A673 (cell line): ENCODE results near the gene GLIPR1. TPM values are rescaled to one million over a fixed set of nuclear protein-coding genes. Genes with fewer than 3 reads are reported as not detected.
"Not testable (repeated sequence)": the region's sequence is repeated elsewhere in the genome, so short reads cannot be mapped to it uniquely, and the experiment has no call there.

Source experiments
- BruUV-seq: library from RNA; stranded (reverse); fragments of 400-500 nt; replicated peaks from 2 replicates; lab custom pipeline; 2021; lab: Mats Ljungman, UMichigan
- CTCF ChIA-PET: fragments of 300-600 bp; sonication (Branson Sonifier 250); formaldehyde crosslinking; loops from one replicate; lab custom pipeline; 2022; ENCODE audit warnings: antibody characterized with exemption; lab: Charles Lee
- POLR2A ChIA-PET: fragments of 300-600 bp; sonication (Branson Sonifier 250); formaldehyde crosslinking; loops from one replicate; lab custom pipeline; 2022; ENCODE audit warnings: antibody characterized with exemption; ENCODE audit not compliant: low non-redundant PET; lab: Charles Lee
- DNase-seq: peaks from one replicate; pipeline ENCODE4 v3.0.0-alpha.2; 2015; ENCODE audit warnings: low spot score
- H3K27ac ChIP-seq: fragments of 200-600 bp; sonication (generic); 2 replicates; pipeline ENCODE4 v1.5.1; 2016; ENCODE audit warnings: mixed run types, low read depth, mild to moderate bottlenecking, mixed read lengths, antibody characterized with exemption, low read length; ENCODE audit not compliant: poor library complexity, severe bottlenecking
- H3K27me3 ChIP-seq: fragments of 200-600 bp; sonication (generic); replicated peaks from 2 replicates; pipeline ENCODE4 v1.6.1; 2017; ENCODE audit warnings: mixed run types, low read depth, mild to moderate bottlenecking, mixed read lengths, antibody characterized with exemption, low read length; ENCODE audit not compliant: insufficient read depth, poor library complexity
- H3K36me3 ChIP-seq: fragments of 200-600 bp; sonication (generic); 2 replicates; pipeline ENCODE4 v1.6.1; 2016; ENCODE audit warnings: mixed run types, mild to moderate bottlenecking, mixed read lengths, antibody characterized with exemption, low read length; ENCODE audit not compliant: insufficient read depth, poor library complexity, severe bottlenecking
- H3K4me1 ChIP-seq: fragments of 200-600 bp; sonication (generic); 2 replicates; pipeline ENCODE4 v1.6.1; 2017; ENCODE audit warnings: mixed run types, mild to moderate bottlenecking, mixed read lengths, antibody characterized with exemption, low read length; ENCODE audit not compliant: insufficient read depth, poor library complexity, severe bottlenecking
- H3K4me3 ChIP-seq: fragments of 200-600 bp; sonication (generic); 2 replicates; pipeline ENCODE4 v1.5.1; 2016; ENCODE audit warnings: low read depth, mixed run types, mild to moderate bottlenecking, mixed read lengths, low read length; ENCODE audit not compliant: poor library complexity, severe bottlenecking
- H3K9me3 ChIP-seq: fragments of 200-600 bp; sonication (generic); 2 replicates; pipeline ENCODE4 v1.6.1; 2016; ENCODE audit warnings: mixed run types, low read depth, mild to moderate bottlenecking, mixed read lengths, antibody characterized with exemption, low read length; ENCODE audit not compliant: poor library complexity, severe bottlenecking
- CTCF ChIP-seq: fragments of 300-800, 200-600 bp; sonication (generic); conservative IDR thresholded peaks from 2 replicates; pipeline ENCODE4 v1.5.1; 2017; ENCODE audit warnings: low read depth, mild to moderate bottlenecking, antibody characterized with exemption, low read length, moderate library complexity, mixed read lengths
- EZH2 ChIP-seq: fragments of 200-600 bp; sonication (generic); IDR thresholded peaks from 2 replicates; pipeline ENCODE4 v1.6.1; 2017; ENCODE audit warnings: borderline replicate concordance, low read depth, mild to moderate bottlenecking, mixed read lengths, antibody characterized with exemption, low read length; ENCODE audit not compliant: poor library complexity, severe bottlenecking
- intact Hi-C: fragments of 100-400 bp; cut with micrococcal nuclease; formaldehyde crosslinking; loops from one replicate; pipeline ENCODE4 v1.10.0; 2022; ENCODE audit not compliant: unreplicated experiment
- total RNA-seq: library from RNA; stranded (reverse); gene quantifications from 2 replicates; pipeline ENCODE4 v1.2.3, GENCODE V29; 2021

Gene GLIPR1
- total RNA-seq, 1 experiment from 2014 or later, result 19.7 TPM

- H3K9me3 ChIP-seq, result no peaks in the 10 kb centered on the region
- no peaks in the 10 kb centered on the region for H3K4me1 ChIP-seq
- H3K36me3 ChIP-seq, result no peaks in the 10 kb centered on the region
- intact Hi-C loops, result no loop called here
- CTCF ChIA-PET, result no interaction called here
- POLR2A ChIA-PET, result no interaction called here
- no TSS peak for BruUV-seq
- H3K27ac ChIP-seq, result no peak overlapping the region
- no peak for TF ChIP-seq EZH2
- no peak for TF ChIP-seq CTCF
- H3K27me3 ChIP-seq, result no peaks in the 10 kb centered on the region
- DNase-seq, result no peak
- no peak overlapping the region for H3K4me3 ChIP-seq
These were observed 36.8 kb upstream of the GLIPR1 start for GRCh38 chr12:75443709-75444108.

- no peak for TF ChIP-seq CTCF
- TF ChIP-seq EZH2, result no peak
These were observed 36.0 kb upstream of the GLIPR1 start for GRCh38 chr12:75444429-75445136.

GRCh38 chr12:75445137-75445507 lies 35.4 kb upstream of the GLIPR1 start:
- CTCF ChIA-PET, H3K27ac ChIP-seq, DNase-seq, H3K36me3 ChIP-seq, H3K27me3 ChIP-seq, H3K9me3 ChIP-seq, H3K4me1 ChIP-seq, H3K4me3 ChIP-seq, POLR2A ChIA-PET, BruUV-seq, intact Hi-C loops: not testable (repeated sequence)

More at GRCh38 chr12:75444429-75445136, 36.0 kb upstream of the GLIPR1 start:
- ChIA-PET POLR2A (no interaction called here), CTCF (no interaction called here)
- intact Hi-C loops, result no loop called here
- no peak for DNase-seq
- no peaks in the 10 kb centered on the region for H3K9me3 ChIP-seq
- H3K4me3 ChIP-seq, result no peak overlapping the region
- H3K27me3 ChIP-seq, result no peaks in the 10 kb centered on the region
- no peaks in the 10 kb centered on the region for H3K36me3 ChIP-seq
- no TSS peak for BruUV-seq
- no peaks in the 10 kb centered on the region for H3K4me1 ChIP-seq
- H3K27ac ChIP-seq, result no peak overlapping the region

GRCh38 chr12:75446857-75447256 lies 33.7 kb upstream of the GLIPR1 start:
- TF ChIP-seq CTCF (no peak), EZH2 (no peak)
- H3K27ac ChIP-seq, result no peak overlapping the region
- no peaks in the 10 kb centered on the region for H3K27me3 ChIP-seq
- intact Hi-C loops, result no loop called here
- H3K9me3 ChIP-seq, result no peaks in the 10 kb centered on the region
- no peak for DNase-seq
- POLR2A ChIA-PET, result interaction anchor here (0.5 kb wide), 1 partner anchor 9 kb away, joined by 3 read pairs; no protein-coding TSS in a partner anchor
- H3K36me3 ChIP-seq, result no peaks in the 10 kb centered on the region
- no TSS peak for BruUV-seq
- CTCF ChIA-PET, result no interaction called here
- H3K4me3 ChIP-seq, result no peak overlapping the region
- no peaks in the 10 kb centered on the region for H3K4me1 ChIP-seq
